Stimulated activated CD8-positive, alpha-beta memory T cell treated with anti-CD3 and anti-CD28 coated beads, Interleukin-7, amount 100 ng/mL, for 4 hours (primary cell): Measurements from ENCODE around the gene ATOH8.
A peak's percentile ranks its signal among the peaks of the same experiment; 100 is the strongest.

Experiments used
- DNase-seq, 2 donors: peaks; one replicate each; pipeline ENCODE4 v3.0.0-alpha.2; 2020; ENCODE audit warnings: low read depth in 2 of 2

ATOH8 gene

DNA sequence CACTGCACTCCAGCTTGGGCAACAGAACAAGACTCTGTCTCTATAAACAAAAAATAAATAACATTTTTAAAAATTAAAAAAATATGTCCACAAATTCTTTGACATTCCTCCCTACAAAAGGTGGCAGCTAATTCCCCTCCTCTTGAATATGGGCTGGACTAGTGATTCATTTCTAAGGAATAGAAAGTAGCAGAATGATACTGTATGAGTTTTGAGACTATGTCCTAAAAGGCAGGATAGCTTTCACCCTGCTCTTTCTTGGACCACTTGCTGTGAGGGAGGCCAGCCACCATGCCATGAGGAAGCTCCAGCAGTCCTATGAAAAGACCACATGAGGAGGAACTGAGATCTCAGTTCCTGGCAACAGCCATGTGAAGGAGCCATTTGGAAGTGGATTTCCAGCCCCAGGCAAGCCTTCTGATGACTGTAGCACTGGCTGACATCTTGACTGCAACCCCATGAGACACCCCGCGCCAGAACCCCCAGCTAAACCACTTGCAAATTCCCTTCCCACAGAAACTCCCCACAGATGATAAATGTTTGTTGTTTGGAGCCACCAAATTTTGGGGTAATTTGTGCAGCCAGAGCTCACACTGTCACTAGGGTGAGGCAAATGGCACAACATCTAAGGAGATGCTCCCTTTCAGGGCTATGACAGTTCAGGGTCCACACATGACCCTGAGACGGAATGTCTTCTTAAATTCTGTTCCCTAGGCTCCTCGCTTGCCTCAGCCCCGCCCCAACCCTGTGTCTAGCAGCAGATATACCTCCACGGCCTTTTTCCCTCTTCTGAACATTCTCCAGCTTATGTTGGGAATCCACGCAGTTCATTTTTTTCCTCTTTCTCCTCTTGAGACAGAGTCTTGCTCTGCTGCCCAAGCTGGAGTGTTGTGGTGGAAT is 17.1 kb upstream of the ATOH8 start:
- DNase-seq: no peak

- no peak for DNase-seq
Observed at GRCh38 chr2:85737481-85737880, 16.3 kb upstream of the ATOH8 start.

DNA sequence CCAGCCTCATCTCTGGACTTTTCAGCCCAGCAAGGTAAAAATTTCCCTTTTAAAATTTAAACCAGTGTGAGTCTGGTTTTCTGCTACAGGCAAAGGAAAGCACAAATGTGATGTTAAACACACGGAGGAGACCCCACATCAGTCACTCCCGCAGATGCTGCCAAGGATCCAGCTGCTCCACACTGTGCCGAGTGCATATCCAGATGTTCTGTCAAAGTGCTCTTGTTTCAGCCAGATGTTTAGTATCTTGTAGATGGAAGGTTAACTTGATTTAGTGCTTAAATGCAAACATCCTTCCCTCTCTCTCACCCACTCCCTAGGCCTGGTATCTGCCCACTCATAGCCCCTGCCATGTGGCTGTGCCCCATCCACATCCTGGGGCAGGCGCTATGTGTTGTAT is 15.8 kb upstream of the ATOH8 start:
- no peak for DNase-seq

- DNase-seq: no peak
Observed at GRCh38 chr2:85740193-85740592, 13.6 kb upstream of the ATOH8 start.

DNA sequence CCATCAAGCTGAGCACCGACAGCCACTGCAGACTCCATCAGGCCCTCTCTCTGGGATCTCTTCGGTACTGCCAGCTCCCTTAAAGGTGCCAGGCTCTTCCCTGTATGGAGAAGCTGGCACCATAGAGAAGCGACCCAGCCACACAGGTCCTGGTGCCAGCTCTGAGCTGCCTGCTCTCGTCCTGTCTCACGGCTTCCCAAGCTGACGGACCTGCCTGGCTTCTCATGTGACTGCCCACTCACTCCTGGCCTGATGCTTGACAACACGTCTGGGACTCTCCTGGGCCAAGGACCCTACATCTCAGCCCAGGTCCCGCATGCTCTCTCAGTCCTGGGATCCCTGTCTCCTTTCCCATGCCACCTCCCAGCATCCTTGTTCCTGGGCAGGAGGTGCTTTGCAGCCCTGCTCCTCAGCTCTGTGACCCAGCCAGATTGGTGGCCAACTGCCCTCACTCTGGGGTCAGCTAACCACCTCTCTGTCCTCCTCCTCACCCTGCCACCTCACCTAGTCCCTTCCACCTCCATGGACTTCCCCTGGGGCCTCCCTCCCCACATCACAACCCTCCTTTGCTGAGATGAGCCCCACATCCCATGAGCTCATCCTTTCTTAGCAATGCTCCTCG is 12.5 kb upstream of the ATOH8 start:
- DNase-seq: no peak

DNA sequence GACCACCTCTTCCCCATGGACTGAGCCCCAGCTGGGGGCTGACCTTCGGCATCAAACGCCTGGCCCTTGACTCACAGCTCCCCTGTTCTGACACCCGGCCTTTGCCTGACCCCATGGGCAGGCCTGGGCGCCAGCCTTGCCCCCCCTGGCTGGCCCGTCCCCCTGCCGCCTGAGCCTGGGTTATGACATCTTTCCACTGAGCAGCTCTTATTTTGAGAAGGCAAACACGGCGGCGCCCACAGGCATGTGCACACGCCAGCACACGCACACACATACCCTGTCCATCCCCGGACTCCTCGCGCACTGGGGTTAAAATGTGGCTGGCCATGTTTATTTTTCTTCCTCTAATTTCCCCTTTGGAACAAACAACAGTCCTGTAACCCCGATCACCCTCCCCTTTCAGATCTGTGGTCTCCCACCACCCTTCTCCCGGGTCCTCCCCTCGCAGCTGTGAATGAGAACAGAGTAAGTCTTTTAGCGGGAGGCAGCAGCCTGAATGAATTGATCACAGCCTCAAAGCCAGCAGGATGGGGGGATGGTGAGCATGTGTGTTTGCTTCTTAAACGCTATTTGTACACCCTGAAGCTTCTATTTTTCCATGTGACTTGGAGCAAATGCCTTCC is 11.8 kb upstream of the ATOH8 start:
- DNase-seq: no peak

GRCh38 chr2:85743304-85743978 is 10.3 kb upstream of the ATOH8 start:
- no peak for DNase-seq

DNA sequence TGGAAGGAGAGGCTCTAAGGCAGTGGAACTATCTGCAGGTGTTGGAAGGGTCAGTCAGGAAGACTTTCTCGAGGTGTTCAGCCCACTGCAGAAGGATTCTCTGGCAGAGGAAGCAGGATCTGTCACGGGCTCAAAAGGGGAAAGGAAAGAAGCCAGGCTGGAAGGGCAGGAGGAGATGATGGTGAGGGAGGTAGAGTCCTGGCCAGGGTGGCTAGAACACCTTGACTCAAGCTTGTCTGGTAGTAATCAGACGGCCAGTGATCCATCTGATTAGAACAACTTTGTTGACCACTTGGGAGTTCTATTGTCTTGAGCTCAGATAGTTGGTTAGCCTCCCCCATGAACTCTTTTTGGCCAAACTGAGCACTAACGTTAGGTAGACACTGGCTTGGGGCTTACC is 9.7 kb upstream of the ATOH8 start:
- no peak for DNase-seq

DNA sequence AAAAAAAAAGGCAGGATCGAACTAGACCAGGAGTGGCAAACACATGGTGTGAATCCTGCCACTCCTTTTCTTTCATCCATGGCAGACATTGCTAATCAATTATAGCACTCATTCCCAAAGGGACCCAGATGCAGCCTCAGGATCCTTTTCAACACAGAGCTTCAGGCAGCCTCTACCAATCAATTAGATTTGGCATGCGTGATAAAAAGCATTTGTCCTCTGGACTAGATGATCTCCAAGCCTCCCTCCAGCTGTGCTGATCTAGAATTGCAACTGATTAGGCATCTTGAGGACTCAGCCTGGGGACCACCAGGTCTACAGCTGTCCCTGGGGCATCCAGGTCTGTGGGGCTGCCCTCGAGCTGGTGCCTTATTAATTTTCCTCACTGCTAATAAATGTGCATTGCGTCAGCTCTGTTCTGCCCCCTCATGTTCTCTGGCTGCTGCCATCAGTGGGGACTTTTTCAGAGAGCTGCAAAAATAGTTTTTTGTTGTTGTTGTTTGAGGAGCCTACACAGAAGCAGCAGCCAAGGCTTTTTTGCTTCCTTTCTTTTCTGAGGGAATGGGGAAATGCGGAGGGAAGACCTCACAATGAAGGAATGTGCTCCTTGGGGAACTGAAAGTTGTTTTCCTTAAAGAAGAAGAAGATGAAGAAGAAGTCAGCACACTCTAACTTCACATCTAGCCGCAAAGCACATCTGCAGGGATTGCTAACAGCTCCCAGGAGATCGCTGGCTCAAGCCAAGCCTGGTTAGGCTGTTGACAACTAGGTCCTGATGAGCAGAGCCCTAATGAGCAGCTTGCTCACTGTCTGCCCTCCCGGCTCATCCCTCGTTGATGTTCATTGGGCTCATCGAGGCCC is 8.8 kb upstream of the ATOH8 start:
- DNase-seq: no peak

DNA sequence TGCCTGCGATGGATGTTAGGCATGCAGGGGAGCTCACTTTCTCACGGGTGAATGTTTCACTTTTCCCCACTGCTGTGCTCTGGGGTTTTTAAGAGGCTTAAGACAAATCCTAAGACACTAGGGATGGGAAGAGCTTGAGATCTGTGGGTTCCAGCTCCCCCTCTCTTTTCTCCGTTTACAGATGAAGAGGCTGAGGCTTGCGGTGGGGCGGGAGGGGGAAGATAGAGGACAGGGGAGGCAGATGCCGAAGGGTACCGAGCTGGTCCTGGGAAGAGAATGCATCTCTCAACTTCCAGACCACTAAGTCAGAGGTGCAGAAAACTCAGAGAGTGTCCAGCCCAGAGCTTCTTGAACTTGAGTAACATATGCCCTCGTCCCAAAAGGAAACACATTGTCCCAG is 8.2 kb upstream of the ATOH8 start:
- no peak for DNase-seq

DNA sequence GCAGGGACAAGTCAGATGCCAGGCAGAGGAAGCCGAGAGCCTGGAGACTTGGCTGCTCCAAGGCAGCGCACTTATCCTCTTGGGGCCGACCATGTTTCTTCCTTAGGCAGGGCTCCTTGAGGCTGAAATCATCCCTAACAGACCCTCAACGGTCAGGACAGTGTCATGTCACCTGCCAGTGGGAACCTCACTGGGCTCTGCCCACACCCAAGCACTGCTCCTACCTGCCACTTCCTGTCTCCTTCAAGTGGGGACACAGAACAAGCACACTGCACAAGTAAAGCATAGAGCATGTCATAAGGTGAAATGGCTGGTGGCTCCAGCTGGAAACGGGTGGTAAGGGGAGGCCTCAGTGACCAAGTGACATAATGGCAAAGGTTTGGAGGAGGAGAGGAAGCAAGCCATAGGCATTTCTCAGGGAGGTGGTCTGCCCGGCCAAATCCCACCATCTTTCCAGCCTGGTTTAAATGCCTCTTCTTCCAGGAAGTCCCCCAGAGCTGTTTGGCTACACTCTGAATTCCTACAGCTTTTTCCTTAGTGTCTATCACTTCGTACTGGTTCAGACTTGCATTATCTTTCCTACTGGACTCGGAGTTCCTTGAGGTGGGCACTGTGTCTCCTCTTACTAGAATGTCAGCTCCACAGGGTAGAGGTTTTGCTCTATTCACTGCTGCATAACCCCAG is 7.3 kb upstream of the ATOH8 start:
- no peak for DNase-seq

GRCh38 chr2:85747441-85747840 is 6.3 kb upstream of the ATOH8 start:
- DNase-seq: no peak

DNA sequence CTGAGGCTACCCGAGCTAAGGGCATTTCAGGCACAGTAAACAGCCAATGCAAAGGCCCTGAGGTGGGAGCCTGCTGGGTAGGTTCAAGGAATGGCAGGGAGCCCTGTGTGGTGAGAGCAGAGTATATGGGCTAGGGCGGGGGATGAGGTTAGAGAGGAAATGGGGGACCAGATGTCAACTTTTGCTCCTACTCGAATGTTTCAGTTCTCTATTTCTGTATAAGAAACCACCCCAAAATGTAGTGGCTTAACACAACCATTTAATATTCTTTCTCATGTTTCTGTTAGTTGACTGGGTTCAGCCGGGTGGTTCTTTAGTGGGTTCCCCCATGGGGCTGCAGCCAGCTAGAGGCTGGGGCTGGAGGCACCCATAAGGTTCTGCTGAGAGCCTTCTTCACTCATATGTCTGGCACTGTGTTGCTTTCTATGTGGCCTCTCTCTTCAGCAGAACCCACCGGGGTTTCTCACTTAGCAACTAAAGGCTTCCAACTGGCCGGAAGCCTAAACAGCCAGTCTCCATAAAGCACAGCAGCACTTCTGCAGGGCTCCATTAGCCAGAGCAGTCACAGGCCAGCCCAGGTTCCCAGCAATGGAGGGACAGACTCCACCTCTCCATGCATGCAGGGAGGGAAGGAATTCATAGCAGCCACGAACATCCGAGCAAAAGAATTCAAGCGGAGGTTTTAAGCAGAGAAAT is 5.6 kb upstream of the ATOH8 start:
- DNase-seq: no peak

GRCh38 chr2:85748985-85749875 is 4.6 kb upstream of the ATOH8 start:
- DNase-seq: no peak

- peak; percentile 23 to 31 for DNase-seq
Observed at GRCh38 chr2:85750587-85751575, 2.9 kb upstream of the ATOH8 start.

DNA sequence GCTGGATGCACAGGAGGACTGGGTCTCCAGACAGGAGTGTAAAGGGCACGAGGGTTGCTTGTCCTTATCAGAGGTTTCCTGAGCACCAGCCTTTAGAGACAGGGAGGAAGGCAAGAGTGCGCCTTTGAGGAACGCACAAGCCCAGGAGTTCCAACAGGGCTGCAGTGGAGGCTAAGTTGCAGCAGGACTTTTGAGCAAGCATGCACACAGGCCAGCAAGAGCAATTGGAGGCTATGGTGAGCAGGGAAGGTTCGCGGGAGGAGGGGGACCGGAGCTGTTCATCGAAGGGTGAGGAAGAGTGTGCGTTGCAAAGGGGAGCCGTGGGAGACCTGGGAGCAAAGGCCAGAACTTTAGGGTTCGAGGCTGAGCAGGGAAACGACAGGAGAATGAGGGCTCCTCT is 2.2 kb upstream of the ATOH8 start:
- no peak for DNase-seq

DNA sequence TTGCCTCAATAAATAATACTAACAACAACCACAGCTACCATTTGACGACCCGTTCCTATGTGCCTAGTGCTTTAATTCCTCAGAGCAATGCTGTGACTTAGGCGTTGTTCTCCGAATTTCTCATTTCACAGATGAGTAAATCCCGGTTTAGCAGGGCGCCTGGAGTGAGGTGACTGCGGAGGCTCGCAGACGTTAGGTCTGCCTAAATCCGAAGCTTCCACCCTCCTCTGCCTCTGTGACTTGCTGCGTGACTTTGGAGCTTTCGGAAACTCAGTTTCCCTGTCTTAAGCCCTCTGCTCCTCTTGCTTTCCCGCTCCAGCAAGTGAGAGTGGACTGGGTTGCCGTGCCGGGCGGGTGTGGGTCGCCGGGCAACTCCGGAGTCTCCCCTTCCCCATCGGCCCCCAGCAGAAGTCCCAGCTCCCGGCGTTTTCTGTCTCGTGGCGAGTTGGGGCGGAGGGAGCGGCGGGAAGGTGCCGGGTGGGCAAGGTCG is 711 bp upstream of the ATOH8 start:
- no peak for DNase-seq
